Measurements from ENCODE around the gene RAI2. TPM values are rescaled to one million over a fixed set of nuclear protein-coding genes. Genes with fewer than 3 reads are reported as not detected.

The RAI2 gene
- total RNA-seq, 1 experiment from 2014 or later = 0.18 TPM

GRCh38 chrX:17809984-17810383, 51.1 kb downstream of the RAI2 start:
- H3K27me3 Mint-ChIP-seq (ENCODE audit: insufficient read depth, unreplicated experiment) = no peaks in the 10 kb centered on the region
- TF ChIP-seq CTCF (IDR thresholded peaks at IDR 0.05; ENCODE audit: insufficient read depth in 1 of 2, low read depth in 1 of 2, low read length in 1 of 2, severe bottlenecking in 1 of 2, unreplicated experiment in 1 of 2) = no peak
- DNase-seq = no peak
- ChIA-PET CTCF (interaction anchor here (0.6 kb wide), 1 partner anchor 288 kb away, joined by 7 read pairs; no protein-coding TSS in a partner anchor), POLR2A (no interaction called here)
- no peaks in the 10 kb centered on the region for H3K4me1 ChIP-seq
- H3K9me3 ChIP-seq = no peaks in the 10 kb centered on the region
- H3K27me3 ChIP-seq (replicated peaks; ENCODE audit: control insufficient read depth, insufficient read depth, low read length) = no peaks in the 10 kb centered on the region
- intact Hi-C loops (cut with micrococcal nuclease; ENCODE audit: unreplicated experiment) = loop anchor here (5.0 kb wide), 1 partner anchor 567 kb away; no protein-coding TSS in a partner anchor
- H3K36me3 ChIP-seq (ENCODE audit: control insufficient read depth, insufficient read depth, low read length) = no peaks in the 10 kb centered on the region
- H3K36me3 Mint-ChIP-seq (ENCODE audit: insufficient read depth, unreplicated experiment) = no peaks in the 10 kb centered on the region
- H3K9me3 Mint-ChIP-seq (ENCODE audit: unreplicated experiment) = no peaks in the 10 kb centered on the region
- no peak overlapping the region for H3K4me3 Mint-ChIP-seq (ENCODE audit: unreplicated experiment)
- H3K4me3 ChIP-seq (ENCODE audit: low read depth, low read length) = no peak overlapping the region
- BruUV-seq (replicated peaks) = no TSS peak
- no peak overlapping the region for H3K27ac Mint-ChIP-seq (ENCODE audit: unreplicated experiment)
- no peaks in the 10 kb centered on the region for H3K4me1 Mint-ChIP-seq (ENCODE audit: low read depth, unreplicated experiment)

DNA sequence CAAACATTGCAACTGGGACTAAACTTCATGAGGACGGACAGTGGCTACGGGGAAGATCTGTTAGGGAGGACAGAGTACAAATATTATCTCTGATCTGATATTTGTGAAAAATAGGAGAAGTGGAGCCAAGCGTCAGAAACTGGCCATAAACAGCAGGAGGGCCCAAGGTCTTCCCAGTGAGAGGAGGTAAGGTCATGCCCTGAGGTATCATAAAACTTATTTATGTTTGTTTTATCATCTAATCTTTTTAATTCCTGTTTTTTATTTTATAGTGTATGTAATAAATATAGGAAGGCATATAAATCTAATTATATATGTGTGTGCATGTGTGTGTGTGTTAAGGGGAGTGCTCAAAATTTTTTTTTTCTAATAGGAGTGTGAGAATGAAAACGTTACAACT, 51.8 kb downstream of the RAI2 start:
- H3K27me3 ChIP-seq (replicated peaks; ENCODE audit: control insufficient read depth, insufficient read depth, low read length) = no peaks in the 10 kb centered on the region
- POLR2A ChIA-PET = no interaction called here
- TF ChIP-seq CTCF (IDR thresholded peaks at IDR 0.05; ENCODE audit: insufficient read depth in 1 of 2, low read depth in 1 of 2, low read length in 1 of 2, severe bottlenecking in 1 of 2, unreplicated experiment in 1 of 2) = no peak
- no peaks in the 10 kb centered on the region for H3K9me3 ChIP-seq
- BruUV-seq (replicated peaks) = no TSS peak
- H3K4me3 ChIP-seq (ENCODE audit: low read depth, low read length) = no peak overlapping the region
- intact Hi-C loops (cut with micrococcal nuclease; ENCODE audit: unreplicated experiment) = no loop called here
- Mint-ChIP-seq H3K27ac (ENCODE audit: unreplicated experiment) (no peak overlapping the region), H3K36me3 (ENCODE audit: insufficient read depth, unreplicated experiment) (no peaks in the 10 kb centered on the region), H3K27me3 (ENCODE audit: insufficient read depth, unreplicated experiment) (no peaks in the 10 kb centered on the region), H3K4me3 (ENCODE audit: unreplicated experiment) (no peak overlapping the region), H3K4me1 (ENCODE audit: low read depth, unreplicated experiment) (no peaks in the 10 kb centered on the region), H3K9me3 (ENCODE audit: unreplicated experiment) (no peaks in the 10 kb centered on the region)
- no peaks in the 10 kb centered on the region for H3K36me3 ChIP-seq (ENCODE audit: control insufficient read depth, insufficient read depth, low read length)
- no peaks in the 10 kb centered on the region for H3K4me1 ChIP-seq
- CTCF ChIA-PET = no interaction called here
- DNase-seq = no peak

GRCh38 chrX:17805120-17805519, 56.0 kb downstream of the RAI2 start:
- no peaks in the 10 kb centered on the region for H3K27me3 Mint-ChIP-seq (ENCODE audit: insufficient read depth, unreplicated experiment)
- DNase-seq = peak in 1 of 2 experiments; percentile 4
- no peak overlapping the region for H3K4me3 Mint-ChIP-seq (ENCODE audit: unreplicated experiment)
- ChIA-PET CTCF (no interaction called here), POLR2A (no interaction called here)
- no TSS peak for BruUV-seq (replicated peaks)
- H3K4me1 Mint-ChIP-seq (ENCODE audit: low read depth, unreplicated experiment) = no peaks in the 10 kb centered on the region
- no peaks in the 10 kb centered on the region for H3K36me3 Mint-ChIP-seq (ENCODE audit: insufficient read depth, unreplicated experiment)
- TF ChIP-seq CTCF (IDR thresholded peaks at IDR 0.05; ENCODE audit: insufficient read depth in 1 of 2, low read depth in 1 of 2, low read length in 1 of 2, severe bottlenecking in 1 of 2, unreplicated experiment in 1 of 2) = no peak
- intact Hi-C loops (cut with micrococcal nuclease; ENCODE audit: unreplicated experiment) = no loop called here
- no peaks in the 10 kb centered on the region for H3K9me3 Mint-ChIP-seq (ENCODE audit: unreplicated experiment)
- Histone ChIP-seq H3K36me3 (ENCODE audit: control insufficient read depth, insufficient read depth, low read length) (no peaks in the 10 kb centered on the region), H3K4me3 (ENCODE audit: low read depth, low read length) (no peak overlapping the region), H3K9me3 (no peaks in the 10 kb centered on the region), H3K27me3 (replicated peaks; ENCODE audit: control insufficient read depth, insufficient read depth, low read length) (no peaks in the 10 kb centered on the region), H3K4me1 (no peaks in the 10 kb centered on the region)
- no peak overlapping the region for H3K27ac Mint-ChIP-seq (ENCODE audit: unreplicated experiment)
